Putamen (tissue), 1 donor: ENCODE results near the gene ZDHHC13.

Experiments used
- DNase-seq: peaks from one replicate; pipeline ENCODE4 v3.0.0-alpha.2; 2016; ENCODE audit warnings: low spot score

Gene ZDHHC13

GRCh38 chr11:19208181-19208580, 91.2 kb downstream of the ZDHHC13 start:
- DNase-seq, result no peak

DNA sequence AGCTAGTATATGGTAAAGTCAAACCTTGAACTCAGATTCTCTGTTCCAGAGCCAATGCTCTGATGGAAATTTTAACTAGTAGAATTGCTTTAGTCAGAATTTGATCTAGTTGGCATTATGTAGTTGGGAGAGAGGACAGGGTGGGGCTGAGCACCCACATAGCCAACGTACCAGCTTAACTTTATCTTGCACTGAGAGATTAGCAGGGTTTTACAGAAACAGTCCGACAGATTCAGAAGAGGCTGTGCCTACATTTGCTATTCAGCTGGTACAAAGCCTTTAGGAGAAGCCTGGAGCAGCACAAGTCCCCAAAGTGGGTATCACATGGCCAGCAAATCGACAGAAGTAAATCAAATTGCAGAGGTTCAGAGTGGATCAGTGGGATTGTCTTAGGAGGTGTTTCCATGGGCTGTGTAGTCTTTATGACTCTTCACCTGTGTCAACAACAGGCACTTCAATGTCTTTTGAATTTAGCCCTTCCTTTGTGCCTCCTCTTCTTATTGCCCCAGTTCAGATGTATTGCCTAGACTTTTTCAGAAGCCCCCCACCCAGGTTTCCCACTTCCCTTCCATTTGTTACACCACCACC, 92.1 kb downstream of the ZDHHC13 start:
- DNase-seq, result no peak

GRCh38 chr11:19209617-19210370, 92.8 kb downstream of the ZDHHC13 start:
- DNase-seq, result no peak

DNA sequence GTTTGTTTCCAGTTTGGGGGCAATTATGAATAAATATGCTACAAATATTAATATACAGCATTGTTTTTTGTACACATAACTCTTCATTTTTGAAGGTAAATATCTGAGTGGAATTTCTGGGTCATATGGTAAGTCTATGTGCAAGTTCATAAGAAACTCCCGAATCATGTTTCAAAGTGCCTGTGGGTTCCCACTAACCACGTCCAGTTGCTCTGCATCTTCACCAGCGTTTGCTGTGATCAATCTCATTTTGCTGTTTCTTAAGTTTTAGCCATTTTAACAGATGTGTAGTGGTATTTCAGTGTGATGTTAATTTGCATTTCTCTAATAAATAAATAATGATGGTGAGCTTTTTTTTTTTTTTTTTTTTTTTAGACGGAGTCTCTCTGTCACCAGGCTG, 99.1 kb downstream of the ZDHHC13 start:
- no peak for DNase-seq

- DNase-seq, result no peak
Observed at GRCh38 chr11:19216709-19217374, 99.9 kb downstream of the ZDHHC13 start.

- peak; percentile 26 for DNase-seq
Observed at GRCh38 chr11:19218216-19218615, 101.2 kb downstream of the ZDHHC13 start.

DNA sequence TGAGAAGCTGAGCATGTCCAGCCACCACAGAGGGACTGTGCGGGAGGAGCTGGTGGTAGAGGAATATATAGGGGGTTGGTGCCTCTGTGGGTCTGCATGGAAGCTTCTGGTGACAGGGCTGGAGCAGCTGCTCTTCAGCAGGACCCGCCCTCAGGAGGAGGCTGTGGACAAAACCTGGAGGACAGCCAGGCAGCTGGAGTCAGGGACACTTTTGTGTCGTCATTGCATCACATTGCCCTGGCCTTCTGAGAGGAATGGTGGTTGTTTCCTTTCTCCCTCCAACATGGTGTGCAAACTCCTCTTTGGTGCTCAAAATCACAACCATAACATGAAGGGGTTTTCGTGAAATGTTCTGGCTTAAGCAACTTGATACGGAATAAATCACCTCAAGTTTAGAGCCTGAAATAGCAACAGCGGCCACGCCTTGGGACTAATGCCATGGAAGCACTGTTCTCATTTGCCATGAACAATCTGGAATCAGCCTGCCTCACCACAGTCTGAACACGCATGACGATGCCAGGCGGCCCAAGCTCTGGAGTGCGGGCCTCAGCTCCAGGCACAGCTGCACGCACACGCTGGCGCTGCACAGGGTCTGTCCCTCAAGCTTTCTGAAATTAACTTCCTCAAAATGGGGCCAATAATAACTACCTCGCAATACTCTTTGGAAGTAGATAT, 102.0 kb downstream of the ZDHHC13 start:
- DNase-seq, result no peak

GRCh38 chr11:19220903-19221724, 104.1 kb downstream of the ZDHHC13 start:
- DNase-seq, result peak; percentile 14

DNA sequence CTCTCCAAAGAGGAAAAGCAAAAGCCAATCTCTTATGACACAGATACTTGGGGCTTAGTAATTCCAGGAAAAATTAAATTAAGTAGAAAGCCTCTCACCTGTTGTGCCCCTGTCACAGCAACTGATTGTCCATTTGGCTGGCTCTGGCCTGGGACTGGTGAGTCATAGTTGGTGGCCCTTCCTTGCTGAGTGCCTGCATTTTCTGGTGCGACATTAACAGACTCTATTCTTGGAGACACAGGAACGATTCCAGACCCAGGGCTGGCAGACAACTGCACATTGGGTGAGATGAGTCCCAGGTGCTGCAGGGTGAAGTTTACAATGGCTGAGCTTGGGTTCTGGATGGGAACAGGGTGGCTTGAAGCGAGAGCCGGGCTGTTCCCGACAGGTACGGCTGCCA, 108.2 kb downstream of the ZDHHC13 start:
- no peak for DNase-seq

GRCh38 chr11:19225581-19225980, 108.6 kb downstream of the ZDHHC13 start:
- no peak for DNase-seq
